Breast epithelium (tissue), 4 donors: ENCODE data around the gene SYT1. TPM values are rescaled to one million over a fixed set of nuclear protein-coding genes. Genes with fewer than 3 reads are reported as not detected.

ENCODE experiments used
- DNase-seq, 2 donors: peaks; one replicate each; pipeline ENCODE4 v3.0.0-alpha.2; 2019; ENCODE audit warnings: low spot score in 2 of 2
- H3K27ac ChIP-seq, 2 donors: fragments of 200-600 bp; sonication (generic) in 1 of 2; one replicate each; pipeline ENCODE4 v1.5.1; 2016 to 2019; ENCODE audit warnings: mild to moderate bottlenecking in 1 of 2
- H3K27me3 ChIP-seq, 2 donors: fragments of 200-600 bp; sonication (generic) in 1 of 2; one replicate each; pipeline versions ENCODE4 v1.5.1 to v1.6.0; 2017 to 2019; ENCODE audit warnings: control low read depth in 1 of 2, mild to moderate bottlenecking in 1 of 2
- H3K36me3 ChIP-seq: fragments of 200-600 bp; one replicate; pipeline ENCODE4 v1.5.1; 2019
- H3K4me1 ChIP-seq, 2 donors: fragments of 200-600 bp; sonication (generic); one replicate each; pipeline ENCODE4 v1.5.1; 2016 to 2019; ENCODE audit warnings: control low read depth in 1 of 2
- H3K4me3 ChIP-seq, 3 donors: fragments of 200-600 bp; sonication (generic); 1 replicate in 2 of 3; 2 replicates in 1 of 3; pipeline ENCODE4 v1.5.1; 2016 to 2019; ENCODE audit warnings: mild to moderate bottlenecking in 3 of 3, moderate library complexity in 2 of 3
- H3K9me3 ChIP-seq, 2 donors: fragments of 200-600 bp; sonication (generic) in 1 of 2; one replicate each; pipeline ENCODE4 v1.5.1; 2016 to 2019; ENCODE audit warnings: control low read depth in 1 of 2
- CTCF ChIP-seq, 3 donors: fragments of 450-650 bp; IDR thresholded peaks; one replicate each; pipeline ENCODE4 v1.5.1; 2016 to 2017; ENCODE audit warnings: antibody characterized with exemption in 3 of 3, mild to moderate bottlenecking in 3 of 3, moderate library complexity in 3 of 3
- POLR2A ChIP-seq: fragments of 450-650 bp; IDR thresholded peaks from one replicate; pipeline ENCODE4 v1.6.1; 2016; ENCODE audit warnings: antibody characterized with exemption, mild to moderate bottlenecking, moderate library complexity
- POLR2AphosphoS5 ChIP-seq, 3 donors: sonication (generic); formaldehyde crosslinking; IDR thresholded peaks; one replicate each; pipeline ENCODE4 v1.6.1; 2017; ENCODE audit warnings: antibody characterized with exemption in 3 of 3
- intact Hi-C: fragments of 100-400 bp; cut with DNase I; formaldehyde crosslinking; loops from one replicate; pipeline ENCODE4 v1.15.1; 2023; ENCODE audit warnings: low total_unique reads
- total RNA-seq, 3 donors: library from RNA; depleted of rRNA; stranded (reverse); fragments of >200 nt; gene quantifications; one replicate each; pipeline ENCODE4 v1.1.0, GENCODE V29; 2016

The SYT1 gene
- total RNA-seq, 3 donors from 2014 or later = 1.1 to 2.3 (median 1.6) TPM

GRCh38 chr12:79451978-79452377, 587.4 kb downstream of the SYT1 start:
- Histone ChIP-seq H3K9me3 (no peaks in the 10 kb centered on the region), H3K36me3 (no peaks in the 10 kb centered on the region), H3K4me1 (peaks cover 0 to 3% of the 10 kb centered on the region in 2 donors), H3K4me3 (peak overlapping the region in 1 of 3 donors; percentile 19), H3K27ac (peak overlapping the region; percentile 72 to 80), H3K27me3 (no peaks in the 10 kb centered on the region)
- peak; percentile 64 to 81 for DNase-seq
- TF ChIP-seq CTCF (IDR thresholded peaks at IDR 0.05) = no peak
- peak in 2 of 3 donors; percentile 51 to 81 for TF ChIP-seq POLR2AphosphoS5 (IDR thresholded peaks at IDR 0.05)
- no peak for TF ChIP-seq POLR2A
- intact Hi-C loops = no loop called here

GRCh38 chr12:79452906-79453305, 588.3 kb downstream of the SYT1 start:
- no peaks in the 10 kb centered on the region for H3K36me3 ChIP-seq
- no peak overlapping the region for H3K4me3 ChIP-seq
- peak overlapping the region in 1 of 2 donors; percentile 72 for H3K27ac ChIP-seq
- no peaks in the 10 kb centered on the region for H3K27me3 ChIP-seq
- TF ChIP-seq CTCF (IDR thresholded peaks at IDR 0.05) (no peak), POLR2AphosphoS5 (IDR thresholded peaks at IDR 0.05) (no peak), POLR2A (no peak)
- intact Hi-C loops = no loop called here
- peaks cover 0 to 3% of the 10 kb centered on the region in 2 donors for H3K4me1 ChIP-seq
- no peaks in the 10 kb centered on the region for H3K9me3 ChIP-seq
- no peak for DNase-seq

- DNase-seq = no peak
- intact Hi-C loops = no loop called here
Measured at GRCh38 chr12:79453820-79454219, 589.2 kb downstream of the SYT1 start.

GRCh38 chr12:79454338-79454843, 589.8 kb downstream of the SYT1 start:
- TF ChIP-seq POLR2AphosphoS5 (IDR thresholded peaks at IDR 0.05) = no peak
- TF ChIP-seq POLR2A = no peak
- no peak for TF ChIP-seq CTCF (IDR thresholded peaks at IDR 0.05)
- no peaks in the 10 kb centered on the region for H3K9me3 ChIP-seq
- H3K27me3 ChIP-seq = no peaks in the 10 kb centered on the region
- no peak for DNase-seq
- H3K4me1 ChIP-seq = peaks cover 0 to 3% of the 10 kb centered on the region in 2 donors
- peak overlapping the region in 2 of 3 donors; percentile 8 to 9 for H3K4me3 ChIP-seq
- H3K27ac ChIP-seq = no peak overlapping the region
- intact Hi-C loops = no loop called here
- H3K36me3 ChIP-seq = no peaks in the 10 kb centered on the region

More at GRCh38 chr12:79453820-79454219, 589.2 kb downstream of the SYT1 start:
- Histone ChIP-seq H3K4me1 (peaks cover 0 to 3% of the 10 kb centered on the region in 2 donors), H3K36me3 (no peaks in the 10 kb centered on the region), H3K4me3 (peak overlapping the region in 2 of 3 donors; percentile 8 to 9), H3K9me3 (no peaks in the 10 kb centered on the region), H3K27ac (peak overlapping the region in 1 of 2 donors; percentile 37), H3K27me3 (no peaks in the 10 kb centered on the region)
- TF ChIP-seq POLR2AphosphoS5 (IDR thresholded peaks at IDR 0.05) (no peak), CTCF (IDR thresholded peaks at IDR 0.05) (no peak), POLR2A (no peak)

GRCh38 chr12:79455286-79455685, 590.7 kb downstream of the SYT1 start:
- Histone ChIP-seq H3K27me3 (no peaks in the 10 kb centered on the region), H3K27ac (no peak overlapping the region)
- DNase-seq = no peak

More at GRCh38 chr12:79455286-79455685, 590.7 kb downstream of the SYT1 start:
- Histone ChIP-seq H3K4me1 (peaks cover 0 to 3% of the 10 kb centered on the region in 2 donors), H3K36me3 (no peaks in the 10 kb centered on the region), H3K9me3 (no peaks in the 10 kb centered on the region), H3K4me3 (no peak overlapping the region)
- TF ChIP-seq POLR2AphosphoS5 (IDR thresholded peaks at IDR 0.05) = no peak
- no peak for TF ChIP-seq POLR2A
- no peak for TF ChIP-seq CTCF (IDR thresholded peaks at IDR 0.05)
- intact Hi-C loops = no loop called here
